ENCODE measurements around the gene REM2.

REM2 gene

DNA sequence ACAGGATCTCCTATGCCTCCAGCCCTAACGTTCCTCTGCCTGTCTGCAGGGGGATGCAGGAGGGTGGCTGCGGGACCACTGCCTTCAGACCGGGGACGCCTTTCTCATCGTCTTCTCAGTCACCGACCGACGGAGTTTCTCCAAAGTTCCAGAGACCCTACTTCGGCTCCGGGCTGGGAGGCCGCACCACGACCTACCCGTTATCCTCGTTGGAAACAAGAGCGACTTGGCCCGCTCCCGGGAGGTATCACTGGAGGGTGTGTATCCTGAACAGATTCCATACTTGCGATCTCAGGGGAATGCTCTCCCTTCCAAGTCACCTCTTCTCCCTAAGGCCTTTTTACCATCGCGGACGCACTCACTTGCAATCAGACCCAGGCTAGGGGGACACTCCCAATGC is 3.0 kb downstream of the REM2 start:
- Histone ChIP-seq H2AK5ac (ENCODE audit: low read length) (no peak overlapping the region), H3K36me3 (ENCODE audit: control insufficient read depth in 1 of 2, insufficient read depth in 2 of 2, low read length in 2 of 2) (peaks cover 0 to 3% of the 10 kb centered on the region in 2 experiments), H3K4me3 (ENCODE audit: low read depth, low read length) (no peak overlapping the region), H3K27ac (ENCODE audit: low read depth, low read length) (no peak overlapping the region), H3K14ac (ENCODE audit: low read length) (no peak overlapping the region), H3K4me2 (ENCODE audit: low read length) (peak overlapping the region; percentile 75), H3K18ac (ENCODE audit: low read length) (no peak overlapping the region), H3K9ac (ENCODE audit: low read length) (no peak overlapping the region), H2BK5ac (ENCODE audit: low read depth, low read length, poor library complexity) (no peak overlapping the region), H4K91ac (ENCODE audit: low read depth, low read length) (no peak overlapping the region), H3K9me3 (ENCODE audit: insufficient read depth, low read depth, low read length) (no peaks in the 10 kb centered on the region), H3K23ac (ENCODE audit: low read length) (no peak overlapping the region), H2BK120ac (ENCODE audit: insufficient read depth, low read length, poor library complexity) (no peak overlapping the region), H3K4me1 (ENCODE audit: control insufficient read depth in 1 of 2, insufficient read depth in 2 of 2, low read length in 2 of 2) (peaks cover 11 to 20% of the 10 kb centered on the region in 2 experiments), H3K79me2 (ENCODE audit: control insufficient read depth, insufficient read depth, low read length, poor library complexity) (no peaks in the 10 kb centered on the region), H4K8ac (ENCODE audit: low read depth, low read length) (no peak overlapping the region), H2AFZ (ENCODE audit: insufficient read depth, low read length, poor library complexity) (no peak overlapping the region), H3K4ac (ENCODE audit: low read depth, low read length) (no peak overlapping the region), H3K27me3 (ENCODE audit: insufficient read depth, low read length) (no peaks in the 10 kb centered on the region), H2BK12ac (ENCODE audit: low read length) (no peak overlapping the region), H4K12ac (ENCODE audit: low read depth, low read length) (no peak overlapping the region), H3K79me1 (ENCODE audit: low read length) (peaks cover 10% of the 10 kb centered on the region)
- WGBS (ENCODE audit: extremely low coverage, insufficient coverage, insufficient read length) = no CpG with 5 or more reads among the region's 21 CpGs
- DNase-seq = no peak

DNA sequence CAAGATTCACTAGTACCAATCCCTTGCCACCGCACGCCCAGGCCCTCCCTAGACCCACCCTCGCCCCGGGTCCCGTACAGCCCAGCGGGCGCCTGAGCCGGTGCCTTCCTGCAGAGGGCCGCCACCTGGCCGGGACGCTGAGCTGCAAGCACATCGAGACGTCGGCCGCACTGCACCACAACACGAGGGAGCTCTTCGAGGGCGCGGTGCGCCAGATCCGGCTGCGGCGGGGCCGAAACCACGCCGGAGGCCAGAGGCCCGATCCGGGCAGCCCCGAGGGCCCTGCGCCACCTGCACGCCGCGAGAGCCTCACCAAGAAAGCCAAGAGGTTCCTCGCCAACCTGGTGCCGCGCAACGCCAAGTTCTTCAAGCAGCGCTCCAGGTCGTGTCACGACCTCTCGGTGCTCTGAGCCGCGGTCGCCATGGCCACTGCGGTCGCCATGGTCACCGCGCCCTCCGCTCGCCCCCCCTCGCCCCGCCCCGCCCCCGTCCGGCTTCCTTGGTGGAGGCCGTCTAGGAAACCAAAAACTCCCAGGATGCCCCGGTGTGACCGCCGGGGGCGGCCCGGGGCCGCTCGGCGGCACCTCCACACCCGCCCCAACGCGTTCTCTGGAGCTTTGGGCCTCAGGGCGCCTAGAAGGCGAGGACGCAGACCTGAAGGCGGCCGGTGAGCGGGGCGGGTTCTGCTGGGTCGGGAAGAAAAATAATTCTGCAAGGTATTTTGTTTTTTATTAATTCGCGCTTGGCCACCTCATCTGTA is 3.7 kb downstream of the REM2 start:
- Histone ChIP-seq H2BK120ac (ENCODE audit: insufficient read depth, low read length, poor library complexity) (no peak overlapping the region), H3K27me3 (ENCODE audit: insufficient read depth, low read length) (no peaks in the 10 kb centered on the region), H3K27ac (ENCODE audit: low read depth, low read length) (peak overlapping the region; percentile 75), H3K4me2 (ENCODE audit: low read length) (peak overlapping the region; percentile 75), H4K8ac (ENCODE audit: low read depth, low read length) (peak overlapping the region; percentile 88), H3K18ac (ENCODE audit: low read length) (no peak overlapping the region), H3K9me3 (ENCODE audit: insufficient read depth, low read depth, low read length) (no peaks in the 10 kb centered on the region), H3K23ac (ENCODE audit: low read length) (no peak overlapping the region), H3K4me3 (ENCODE audit: low read depth, low read length) (peak overlapping the region; percentile 76), H3K79me2 (ENCODE audit: control insufficient read depth, insufficient read depth, low read length, poor library complexity) (no peaks in the 10 kb centered on the region), H2AK5ac (ENCODE audit: low read length) (no peak overlapping the region), H2AFZ (ENCODE audit: insufficient read depth, low read length, poor library complexity) (peak overlapping the region; percentile 74), H3K9ac (ENCODE audit: low read length) (peak overlapping the region; percentile 76), H4K91ac (ENCODE audit: low read depth, low read length) (peak overlapping the region; percentile 79), H4K12ac (ENCODE audit: low read depth, low read length) (peak overlapping the region; percentile 34), H3K4me1 (ENCODE audit: control insufficient read depth in 1 of 2, insufficient read depth in 2 of 2, low read length in 2 of 2) (peaks cover 11 to 20% of the 10 kb centered on the region in 2 experiments), H3K14ac (ENCODE audit: low read length) (peak overlapping the region; percentile 6), H2BK12ac (ENCODE audit: low read length) (no peak overlapping the region), H3K36me3 (ENCODE audit: control insufficient read depth in 1 of 2, insufficient read depth in 2 of 2, low read length in 2 of 2) (peaks cover 0 to 3% of the 10 kb centered on the region in 2 experiments), H3K4ac (ENCODE audit: low read depth, low read length) (no peak overlapping the region), H3K79me1 (ENCODE audit: low read length) (peaks cover 10% of the 10 kb centered on the region), H2BK5ac (ENCODE audit: low read depth, low read length, poor library complexity) (peak overlapping the region; percentile 28)
- DNase-seq = peak; percentile 74 to 82
- WGBS (ENCODE audit: extremely low coverage, insufficient coverage, insufficient read length) = no CpG with 5 or more reads among the region's 77 CpGs

DNA sequence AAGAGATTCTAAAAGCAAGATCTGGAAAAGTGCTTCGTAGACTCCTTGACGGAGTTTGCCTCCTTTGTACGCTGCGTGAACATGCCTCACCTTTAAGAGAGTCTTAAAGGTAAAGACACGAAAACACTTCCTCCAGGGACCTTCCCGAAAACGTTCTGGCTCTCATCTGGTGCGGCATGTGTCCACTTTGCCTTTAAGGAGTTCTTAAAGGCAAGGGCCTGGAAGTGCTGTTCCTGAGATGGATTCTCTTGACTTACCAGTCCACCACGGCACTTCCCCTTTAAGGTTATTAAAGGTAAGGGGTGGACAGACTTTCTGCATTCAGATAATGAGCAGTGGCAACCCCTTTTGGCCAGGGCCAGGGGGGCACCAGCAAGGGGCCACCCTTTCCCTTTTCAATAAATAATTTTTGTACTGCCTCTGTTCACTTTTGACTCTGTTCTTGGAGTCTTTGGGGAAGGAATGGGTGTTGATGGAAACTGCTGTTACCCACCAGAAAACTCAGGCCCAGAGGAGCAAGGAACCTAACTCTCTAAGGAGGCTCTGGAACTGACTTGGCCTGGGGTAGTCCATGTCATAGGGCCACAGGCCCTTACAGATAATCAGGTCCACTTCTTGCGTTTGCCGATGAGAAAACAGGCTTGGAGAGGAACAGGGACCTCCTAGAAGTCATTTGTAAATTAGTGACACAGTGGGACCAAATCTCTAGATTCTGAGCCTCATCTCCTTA is 4.4 kb downstream of the REM2 start:
- no peak overlapping the region for H3K18ac ChIP-seq (ENCODE audit: low read length)
- H2BK12ac ChIP-seq (ENCODE audit: low read length) = no peak overlapping the region
- peak overlapping the region; percentile 75 for H3K27ac ChIP-seq (ENCODE audit: low read depth, low read length)
- WGBS (ENCODE audit: extremely low coverage, insufficient coverage, insufficient read length) = no CpG with 5 or more reads among the region's 11 CpGs
- peak; percentile 73 to 85 for DNase-seq
- no peak overlapping the region for H3K23ac ChIP-seq (ENCODE audit: low read length)
- H2AFZ ChIP-seq (ENCODE audit: insufficient read depth, low read length, poor library complexity) = no peak overlapping the region
- H4K12ac ChIP-seq (ENCODE audit: low read depth, low read length) = peak overlapping the region; percentile 26
- H2AK5ac ChIP-seq (ENCODE audit: low read length) = no peak overlapping the region
- peak overlapping the region; percentile 88 for H4K8ac ChIP-seq (ENCODE audit: low read depth, low read length)
- no peak overlapping the region for H3K9ac ChIP-seq (ENCODE audit: low read length)
- peak overlapping the region; percentile 73 for H3K4me2 ChIP-seq (ENCODE audit: low read length)
- no peak overlapping the region for H2BK120ac ChIP-seq (ENCODE audit: insufficient read depth, low read length, poor library complexity)
- H3K14ac ChIP-seq (ENCODE audit: low read length) = no peak overlapping the region
- H2BK5ac ChIP-seq (ENCODE audit: low read depth, low read length, poor library complexity) = peak overlapping the region; percentile 28
- H3K4ac ChIP-seq (ENCODE audit: low read depth, low read length) = no peak overlapping the region
- peaks cover 0 to 3% of the 10 kb centered on the region in 2 experiments for H3K36me3 ChIP-seq (ENCODE audit: control insufficient read depth in 1 of 2, insufficient read depth in 2 of 2, low read length in 2 of 2)
- peak overlapping the region; percentile 79 for H4K91ac ChIP-seq (ENCODE audit: low read depth, low read length)
- H3K4me3 ChIP-seq (ENCODE audit: low read depth, low read length) = peak overlapping the region; percentile 73
- peaks cover 11 to 17% of the 10 kb centered on the region in 2 experiments for H3K4me1 ChIP-seq (ENCODE audit: control insufficient read depth in 1 of 2, insufficient read depth in 2 of 2, low read length in 2 of 2)
- no peaks in the 10 kb centered on the region for H3K9me3 ChIP-seq (ENCODE audit: insufficient read depth, low read depth, low read length)
- H3K79me1 ChIP-seq (ENCODE audit: low read length) = peaks cover 10% of the 10 kb centered on the region
- no peaks in the 10 kb centered on the region for H3K79me2 ChIP-seq (ENCODE audit: control insufficient read depth, insufficient read depth, low read length, poor library complexity)
- H3K27me3 ChIP-seq (ENCODE audit: insufficient read depth, low read length) = no peaks in the 10 kb centered on the region

DNA sequence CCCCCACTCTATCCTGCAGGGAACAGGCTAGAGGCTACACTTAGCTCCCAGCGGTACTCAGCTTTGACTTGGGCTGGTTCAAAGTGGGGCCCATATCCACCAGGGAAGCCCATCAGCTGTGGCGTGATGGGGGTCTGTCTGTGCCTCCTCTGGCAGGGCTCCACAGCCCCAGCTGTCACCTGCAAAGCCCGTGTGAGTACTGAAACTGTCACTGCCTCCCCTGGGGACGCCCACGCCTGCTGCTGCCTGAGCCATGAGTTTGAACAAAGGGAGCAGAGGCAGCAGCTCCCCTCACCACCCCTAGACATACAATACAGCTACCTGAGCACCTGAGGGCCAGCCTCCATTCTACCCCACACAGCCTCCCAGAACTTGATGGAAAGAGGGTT is 5.0 kb downstream of the REM2 start:
- H3K9me3 ChIP-seq (ENCODE audit: insufficient read depth, low read depth, low read length) = no peaks in the 10 kb centered on the region
- H2BK120ac ChIP-seq (ENCODE audit: insufficient read depth, low read length, poor library complexity) = no peak overlapping the region
- H3K9ac ChIP-seq (ENCODE audit: low read length) = no peak overlapping the region
- peak overlapping the region; percentile 57 for H2AK5ac ChIP-seq (ENCODE audit: low read length)
- peaks cover 10% of the 10 kb centered on the region for H3K79me1 ChIP-seq (ENCODE audit: low read length)
- no peak overlapping the region for H2BK5ac ChIP-seq (ENCODE audit: low read depth, low read length, poor library complexity)
- H4K12ac ChIP-seq (ENCODE audit: low read depth, low read length) = peak overlapping the region; percentile 26
- no peaks in the 10 kb centered on the region for H3K27me3 ChIP-seq (ENCODE audit: insufficient read depth, low read length)
- H3K14ac ChIP-seq (ENCODE audit: low read length) = no peak overlapping the region
- peak overlapping the region; percentile 73 for H3K4me2 ChIP-seq (ENCODE audit: low read length)
- H4K8ac ChIP-seq (ENCODE audit: low read depth, low read length) = peak overlapping the region; percentile 63
- no peak overlapping the region for H3K23ac ChIP-seq (ENCODE audit: low read length)
- H3K79me2 ChIP-seq (ENCODE audit: control insufficient read depth, insufficient read depth, low read length, poor library complexity) = no peaks in the 10 kb centered on the region
- H3K4me3 ChIP-seq (ENCODE audit: low read depth, low read length) = no peak overlapping the region
- no peak overlapping the region for H3K27ac ChIP-seq (ENCODE audit: low read depth, low read length)
- DNase-seq = no peak
- H3K36me3 ChIP-seq (ENCODE audit: control insufficient read depth in 1 of 2, insufficient read depth in 2 of 2, low read length in 2 of 2) = peaks cover 0 to 3% of the 10 kb centered on the region in 2 experiments
- H2AFZ ChIP-seq (ENCODE audit: insufficient read depth, low read length, poor library complexity) = peak overlapping the region; percentile 5
- no peak overlapping the region for H2BK12ac ChIP-seq (ENCODE audit: low read length)
- H3K18ac ChIP-seq (ENCODE audit: low read length) = no peak overlapping the region
- no peak overlapping the region for H3K4ac ChIP-seq (ENCODE audit: low read depth, low read length)
- WGBS (ENCODE audit: extremely low coverage, insufficient coverage, insufficient read length) = no CpG with 5 or more reads among the region's 5 CpGs
- peak overlapping the region; percentile 51 for H4K91ac ChIP-seq (ENCODE audit: low read depth, low read length)
- H3K4me1 ChIP-seq (ENCODE audit: control insufficient read depth in 1 of 2, insufficient read depth in 2 of 2, low read length in 2 of 2) = peaks cover 8 to 12% of the 10 kb centered on the region in 2 experiments
